HL-60 (cell line): ENCODE results near the gene COQ5.

Experiments used
- CTCF ChIP-seq: IDR thresholded peaks from one replicate; pipeline ENCODE4 v1.5.1; 2011; ENCODE audit warnings: low read length, control low read depth, inconsistent platforms; ENCODE audit not compliant: insufficient read depth
- GABPA ChIP-seq: IDR thresholded peaks from 2 replicates; pipeline ENCODE4 v1.6.1; 2012; ENCODE audit warnings: low read depth
- REST ChIP-seq: IDR thresholded peaks from 2 replicates; pipeline ENCODE4 v1.6.1; 2012; ENCODE audit warnings: low read depth; ENCODE audit not compliant: insufficient replicate concordance

- TF ChIP-seq CTCF (no peak), GABPA (no peak), REST (no peak)
Observed at GRCh38 chr12:120496413-120497340, 32.3 kb downstream of the COQ5 start.
